ENCODE measurements around the gene ZNF319. TPM values are rescaled to one million over a fixed set of nuclear protein-coding genes. Genes with fewer than 3 reads are reported as not detected.

ZNF319 gene
- total and polyA plus RNA-seq, 2 of the 13 experiments (the other 11 are each of a cell fraction or from before 2014, with no cell fraction given), result 2.4 to 3.6 TPM

DNA sequence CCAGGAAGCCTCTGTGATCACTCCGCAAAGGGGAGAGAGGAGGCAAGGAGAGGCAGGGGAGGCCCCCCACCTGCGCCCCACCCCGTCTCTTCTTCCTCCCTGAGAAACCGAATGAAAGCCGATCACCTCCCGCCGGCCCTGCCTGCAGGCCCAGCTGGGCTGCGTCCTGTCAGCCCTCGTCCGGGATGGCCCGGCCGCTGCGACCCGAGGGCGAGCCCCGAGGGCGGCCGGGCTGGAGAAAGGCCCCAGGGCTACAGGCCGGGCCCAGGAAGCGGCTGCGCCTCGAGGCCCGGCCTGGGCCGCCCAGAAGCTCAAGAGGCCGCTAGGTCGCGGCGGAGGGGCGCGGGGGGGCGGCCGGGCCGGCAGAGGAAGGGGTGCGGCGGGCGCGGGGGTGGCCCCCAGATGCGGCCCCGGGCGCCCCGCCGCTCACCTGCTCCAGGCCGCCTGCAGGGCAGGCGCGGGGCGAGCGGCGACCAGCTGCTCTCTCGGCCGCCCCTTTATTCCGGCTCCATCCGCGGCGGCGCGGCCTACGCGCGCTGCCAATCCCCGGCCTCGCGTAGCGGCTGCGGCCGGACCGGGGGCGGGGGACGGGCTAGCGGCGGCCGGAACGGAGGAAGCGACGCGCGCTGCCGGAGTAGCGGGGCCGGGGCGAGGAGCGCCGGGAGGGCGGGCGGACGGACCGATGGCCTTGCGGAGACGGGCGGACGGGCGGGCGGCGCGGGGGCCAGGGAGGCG lies at the start of gene ZNF319 (continued):
- TF ChIP-seq ZNF235 (CRISPR knock-in tag; IDR thresholded peaks at IDR 0.05; ENCODE audit: borderline replicate concordance) (no peak), EHMT2 (IDR thresholded peaks at IDR 0.05; ENCODE audit: borderline replicate concordance, low read depth, low read length) (no peak), HOXA9 (CRISPR knock-in tag; IDR thresholded peaks at IDR 0.05; ENCODE audit: borderline replicate concordance) (0 out of 2 replicates have a peak, but pooled peaks have one; percentile 14), ZNF672 (CRISPR knock-in tag; IDR thresholded peaks at IDR 0.05) (0 out of 2 replicates have a peak, but pooled peaks have one; percentile 86), IKZF4 (CRISPR knock-in tag; IDR thresholded peaks at IDR 0.05; ENCODE audit: borderline replicate concordance, low read depth, not compliant biosample characterization) (peak; percentile 54), AGO2 (optimal IDR thresholded peaks at IDR 0.05; ENCODE audit: low read depth, low read length) (peak; percentile 51), MTF2 (CRISPR knock-in tag; IDR thresholded peaks at IDR 0.05; ENCODE audit: borderline replicate concordance) (0 out of 2 replicates have a peak, but pooled peaks have one; percentile 0), ZNF766 (CRISPR knock-in tag; IDR thresholded peaks at IDR 0.05; ENCODE audit: borderline replicate concordance) (no peak), JARID2 (CRISPR knock-in tag; IDR thresholded peaks at IDR 0.05; ENCODE audit: insufficient replicate concordance) (no peak), ASH2L (IDR thresholded peaks at IDR 0.05; ENCODE audit: insufficient read length, low read depth, low read length) (peak; percentile 3), ZMAT3 (CRISPR knock-in tag; conservative IDR thresholded peaks at IDR 0.05) (peak; percentile 75), ATF7-NPFF (CRISPR knock-in tag; IDR thresholded peaks at IDR 0.05; ENCODE audit: low read depth) (peak; percentile 23; the same call in 1 of the 2 replicates), KDM5B (CRISPR knock-in tag; IDR thresholded peaks at IDR 0.05; ENCODE audit: borderline replicate concordance) (no peak), ZNF790 (CRISPR knock-in tag; IDR thresholded peaks at IDR 0.05; ENCODE audit: borderline replicate concordance) (0 out of 2 replicates have a peak, but pooled peaks have one; percentile 49), PPARG (CRISPR knock-in tag; conservative IDR thresholded peaks at IDR 0.05) (no peak)
- TF ChIP-seq, protein P1, sequence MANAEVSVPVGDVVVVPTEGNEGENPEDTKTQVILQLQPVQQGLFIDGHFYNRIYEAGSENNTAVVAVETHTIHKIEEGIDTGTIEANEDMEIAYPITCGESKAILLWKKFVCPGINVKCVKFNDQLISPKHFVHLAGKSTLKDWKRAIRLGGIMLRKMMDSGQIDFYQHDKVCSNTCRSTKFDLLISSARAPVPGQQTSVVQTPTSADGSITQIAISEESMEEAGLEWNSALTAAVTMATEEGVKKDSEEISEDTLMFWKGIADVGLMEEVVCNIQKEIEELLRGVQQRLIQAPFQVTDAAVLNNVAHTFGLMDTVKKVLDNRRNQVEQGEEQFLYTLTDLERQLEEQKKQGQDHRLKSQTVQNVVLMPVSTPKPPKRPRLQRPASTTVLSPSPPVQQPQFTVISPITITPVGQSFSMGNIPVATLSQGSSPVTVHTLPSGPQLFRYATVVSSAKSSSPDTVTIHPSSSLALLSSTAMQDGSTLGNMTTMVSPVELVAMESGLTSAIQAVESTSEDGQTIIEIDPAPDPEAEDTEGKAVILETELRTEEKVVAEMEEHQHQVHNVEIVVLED (CRISPR knock-in tag; IDR thresholded peaks at IDR 0.05; ENCODE audit: borderline replicate concordance), result 0 out of 2 replicates have a peak, but pooled peaks have one; percentile 2
- TF ChIP-seq, protein P2, sequence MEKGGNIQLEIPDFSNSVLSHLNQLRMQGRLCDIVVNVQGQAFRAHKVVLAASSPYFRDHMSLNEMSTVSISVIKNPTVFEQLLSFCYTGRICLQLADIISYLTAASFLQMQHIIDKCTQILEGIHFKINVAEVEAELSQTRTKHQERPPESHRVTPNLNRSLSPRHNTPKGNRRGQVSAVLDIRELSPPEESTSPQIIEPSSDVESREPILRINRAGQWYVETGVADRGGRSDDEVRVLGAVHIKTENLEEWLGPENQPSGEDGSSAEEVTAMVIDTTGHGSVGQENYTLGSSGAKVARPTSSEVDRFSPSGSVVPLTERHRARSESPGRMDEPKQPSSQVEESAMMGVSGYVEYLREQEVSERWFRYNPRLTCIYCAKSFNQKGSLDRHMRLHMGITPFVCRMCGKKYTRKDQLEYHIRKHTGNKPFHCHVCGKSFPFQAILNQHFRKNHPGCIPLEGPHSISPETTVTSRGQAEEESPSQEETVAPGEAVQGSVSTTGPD (CRISPR knock-in tag; IDR thresholded peaks at IDR 0.05), result no peak
- TF ChIP-seq, protein P3, sequence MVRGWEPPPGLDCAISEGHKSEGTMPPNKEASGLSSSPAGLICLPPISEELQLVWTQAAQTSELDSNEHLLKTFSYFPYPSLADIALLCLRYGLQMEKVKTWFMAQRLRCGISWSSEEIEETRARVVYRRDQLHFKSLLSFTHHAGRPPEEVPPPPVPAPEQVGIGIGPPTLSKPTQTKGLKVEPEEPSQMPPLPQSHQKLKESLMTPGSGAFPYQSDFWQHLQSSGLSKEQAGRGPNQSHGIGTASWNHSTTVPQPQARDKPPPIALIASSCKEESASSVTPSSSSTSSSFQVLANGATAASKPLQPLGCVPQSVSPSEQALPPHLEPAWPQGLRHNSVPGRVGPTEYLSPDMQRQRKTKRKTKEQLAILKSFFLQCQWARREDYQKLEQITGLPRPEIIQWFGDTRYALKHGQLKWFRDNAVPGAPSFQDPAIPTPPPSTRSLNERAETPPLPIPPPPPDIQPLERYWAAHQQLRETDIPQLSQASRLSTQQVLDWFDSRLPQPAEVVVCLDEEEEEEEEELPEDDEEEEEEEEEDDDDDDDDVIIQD (CRISPR knock-in tag; IDR thresholded peaks at IDR 0.05; ENCODE audit: low read depth), result no peak
- TF ChIP-seq, protein P4, sequence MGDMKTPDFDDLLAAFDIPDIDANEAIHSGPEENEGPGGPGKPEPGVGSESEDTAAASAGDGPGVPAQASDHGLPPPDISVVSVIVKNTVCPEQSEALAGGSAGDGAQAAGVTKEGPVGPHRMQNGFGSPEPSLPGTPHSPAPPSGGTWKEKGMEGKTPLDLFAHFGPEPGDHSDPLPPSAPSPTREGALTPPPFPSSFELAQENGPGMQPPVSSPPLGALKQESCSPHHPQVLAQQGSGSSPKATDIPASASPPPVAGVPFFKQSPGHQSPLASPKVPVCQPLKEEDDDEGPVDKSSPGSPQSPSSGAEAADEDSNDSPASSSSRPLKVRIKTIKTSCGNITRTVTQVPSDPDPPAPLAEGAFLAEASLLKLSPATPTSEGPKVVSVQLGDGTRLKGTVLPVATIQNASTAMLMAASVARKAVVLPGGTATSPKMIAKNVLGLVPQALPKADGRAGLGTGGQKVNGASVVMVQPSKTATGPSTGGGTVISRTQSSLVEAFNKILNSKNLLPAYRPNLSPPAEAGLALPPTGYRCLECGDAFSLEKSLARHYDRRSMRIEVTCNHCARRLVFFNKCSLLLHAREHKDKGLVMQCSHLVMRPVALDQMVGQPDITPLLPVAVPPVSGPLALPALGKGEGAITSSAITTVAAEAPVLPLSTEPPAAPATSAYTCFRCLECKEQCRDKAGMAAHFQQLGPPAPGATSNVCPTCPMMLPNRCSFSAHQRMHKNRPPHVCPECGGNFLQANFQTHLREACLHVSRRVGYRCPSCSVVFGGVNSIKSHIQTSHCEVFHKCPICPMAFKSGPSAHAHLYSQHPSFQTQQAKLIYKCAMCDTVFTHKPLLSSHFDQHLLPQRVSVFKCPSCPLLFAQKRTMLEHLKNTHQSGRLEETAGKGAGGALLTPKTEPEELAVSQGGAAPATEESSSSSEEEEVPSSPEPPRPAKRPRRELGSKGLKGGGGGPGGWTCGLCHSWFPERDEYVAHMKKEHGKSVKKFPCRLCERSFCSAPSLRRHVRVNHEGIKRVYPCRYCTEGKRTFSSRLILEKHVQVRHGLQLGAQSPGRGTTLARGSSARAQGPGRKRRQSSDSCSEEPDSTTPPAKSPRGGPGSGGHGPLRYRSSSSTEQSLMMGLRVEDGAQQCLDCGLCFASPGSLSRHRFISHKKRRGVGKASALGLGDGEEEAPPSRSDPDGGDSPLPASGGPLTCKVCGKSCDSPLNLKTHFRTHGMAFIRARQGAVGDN (CRISPR knock-in tag; IDR thresholded peaks at IDR 0.05), result peak; percentile 12
